GM18951 (cell line): ENCODE measurements around the gene FNIP1.
"Not testable (repeated sequence)": the region's sequence is repeated elsewhere in the genome, so short reads cannot be mapped to it uniquely, and the experiment has no call there.

Experiments used
- POLR2A ChIP-seq: IDR thresholded peaks from 4 replicates; pipeline ENCODE4 v1.6.1; 2011; ENCODE audit warnings: mild to moderate bottlenecking; ENCODE audit not compliant: insufficient read length, insufficient read depth; ENCODE audit errors: extremely low read depth
- in situ Hi-C: fragments of 300-500 bp; cut with MboI; formaldehyde crosslinking; loops from one replicate; pipeline ENCODE4 v1.12.0; 2022; ENCODE audit warnings: low sequenced_read_pairs, mixed read lengths, inconsistent platforms; ENCODE audit not compliant: unreplicated experiment

Gene FNIP1

DNA sequence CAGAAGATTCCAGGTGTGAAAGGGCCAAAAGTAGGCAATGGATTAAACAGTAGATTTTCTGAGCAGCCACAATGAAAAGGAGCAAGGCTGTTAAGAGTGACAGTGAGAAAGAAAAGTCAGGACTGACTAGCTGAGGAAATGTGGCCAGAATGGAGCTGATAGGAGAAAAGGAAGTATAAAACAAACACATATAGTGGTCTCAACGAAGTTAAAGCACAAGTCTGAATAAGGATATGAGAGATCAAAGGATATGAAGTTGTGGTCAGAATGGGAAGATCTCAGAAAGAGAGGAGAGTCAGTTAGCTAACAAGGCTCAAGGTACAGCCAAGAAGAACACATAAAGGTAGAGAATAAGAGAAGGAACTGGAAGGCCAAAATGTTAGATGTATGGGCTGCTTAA lies 39.9 kb downstream of the FNIP1 start:
- in situ Hi-C loops: no loop called here
- TF ChIP-seq POLR2A: no peak

DNA sequence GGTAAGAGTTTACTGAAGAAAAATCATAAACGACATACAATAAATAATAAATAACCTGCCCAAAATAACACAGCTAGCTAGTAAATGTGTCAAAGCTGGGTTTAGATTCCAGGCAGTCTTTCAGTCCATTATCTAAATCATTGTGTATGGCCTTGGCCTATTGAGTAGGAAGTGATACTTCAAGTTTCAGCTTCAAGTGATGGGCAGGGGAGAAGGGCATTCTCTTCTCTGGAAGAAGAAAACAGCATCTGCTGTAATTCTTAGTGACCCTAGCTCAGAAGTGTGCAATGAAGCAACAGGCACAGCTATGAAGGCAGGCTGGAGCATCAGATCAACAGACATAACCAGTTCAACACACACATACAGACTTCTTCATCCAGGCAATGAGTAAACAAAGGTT lies 42.5 kb downstream of the FNIP1 start:
- in situ Hi-C loops: no loop called here
- TF ChIP-seq POLR2A: no peak

DNA sequence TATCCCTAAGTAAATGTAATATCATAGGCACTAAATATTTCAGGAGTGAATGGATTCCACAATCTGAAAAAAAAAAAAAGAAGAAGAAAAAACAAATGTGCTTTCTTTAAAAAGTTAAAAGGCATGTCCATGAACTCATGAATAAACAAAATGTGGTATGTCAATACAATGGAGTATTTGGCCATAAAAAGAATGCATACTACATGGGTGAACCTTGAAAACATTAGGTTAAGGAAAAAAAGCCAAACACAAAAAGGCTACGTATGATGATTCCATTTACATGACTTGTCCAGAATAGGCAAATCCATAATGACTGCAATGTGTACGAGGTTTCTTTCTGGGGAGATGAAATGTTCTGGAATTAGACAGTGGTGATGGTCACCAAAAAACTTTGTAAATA lies 45.3 kb downstream of the FNIP1 start:
- no peak for TF ChIP-seq POLR2A
- in situ Hi-C loops: no loop called here

GRCh38 chr5:131749723-131750470 lies 46.9 kb downstream of the FNIP1 start:
- in situ Hi-C loops: no loop called here
- TF ChIP-seq POLR2A: no peak

- in situ Hi-C loops: no loop called here
- no peak for TF ChIP-seq POLR2A
Observed at GRCh38 chr5:131749138-131749537, 47.7 kb downstream of the FNIP1 start.

DNA sequence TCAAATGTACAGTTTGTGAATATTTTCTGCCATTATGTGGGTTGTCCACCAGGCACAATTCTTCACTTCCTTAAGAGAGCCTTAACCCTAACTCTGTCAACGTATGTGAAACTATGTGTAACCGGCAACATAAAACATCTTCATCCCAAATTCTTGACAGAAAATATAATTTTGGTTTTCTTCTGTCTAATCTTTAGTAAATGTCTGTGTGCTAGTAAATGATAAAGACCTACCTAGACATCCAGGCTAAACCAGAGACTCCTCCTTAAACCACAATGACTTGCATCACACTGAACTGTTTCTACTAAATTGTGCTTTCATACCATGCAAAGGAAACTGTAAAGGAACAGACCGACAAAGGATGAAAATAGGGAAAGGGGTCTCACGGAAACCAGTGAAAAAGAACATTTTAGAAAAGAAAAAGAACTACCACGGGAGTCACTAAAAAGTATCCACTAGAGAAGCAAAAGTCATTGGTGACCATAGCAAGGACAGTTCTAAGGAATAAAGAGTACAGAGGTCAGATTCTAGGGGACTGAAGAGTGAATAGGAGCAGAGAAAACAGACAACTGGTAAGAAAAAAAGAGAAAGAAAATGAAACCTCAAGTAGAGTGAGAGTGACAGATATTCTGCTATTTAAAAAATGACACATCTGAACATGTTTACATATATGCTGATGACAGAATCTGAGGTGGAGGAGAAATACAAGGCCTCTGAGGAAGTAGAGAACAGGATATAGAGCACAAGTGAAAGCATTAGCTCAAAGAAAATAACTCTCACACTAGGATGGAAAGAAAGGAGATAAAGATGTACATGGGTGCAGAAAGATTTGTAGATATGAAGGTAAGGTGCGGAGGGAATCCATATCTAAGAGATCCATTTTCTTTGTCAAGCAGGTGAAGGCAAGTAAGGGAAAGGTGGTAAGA lies 49.4 kb downstream of the FNIP1 start:
- in situ Hi-C loops: no loop called here
- TF ChIP-seq POLR2A: no peak

DNA sequence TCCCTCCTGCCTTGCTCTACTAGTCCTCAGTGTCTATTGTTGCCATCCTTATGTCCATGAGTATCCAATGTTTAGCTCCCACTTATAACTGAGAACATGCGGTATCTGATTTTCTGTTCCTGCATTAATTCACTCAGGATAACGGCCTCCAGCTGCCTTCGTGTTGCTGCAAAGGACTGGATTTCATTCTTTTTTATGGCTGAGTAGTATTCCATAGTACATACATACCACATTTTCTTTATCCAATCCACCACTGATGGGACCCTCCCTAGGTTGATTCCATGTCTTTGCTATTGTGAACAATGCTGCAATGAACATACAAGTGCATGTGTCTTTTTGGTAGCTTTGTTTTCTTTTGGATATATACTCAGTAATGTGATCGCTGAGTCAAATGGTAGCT lies 50.4 kb downstream of the FNIP1 start:
- TF ChIP-seq POLR2A: no peak
- in situ Hi-C loops: no loop called here

DNA sequence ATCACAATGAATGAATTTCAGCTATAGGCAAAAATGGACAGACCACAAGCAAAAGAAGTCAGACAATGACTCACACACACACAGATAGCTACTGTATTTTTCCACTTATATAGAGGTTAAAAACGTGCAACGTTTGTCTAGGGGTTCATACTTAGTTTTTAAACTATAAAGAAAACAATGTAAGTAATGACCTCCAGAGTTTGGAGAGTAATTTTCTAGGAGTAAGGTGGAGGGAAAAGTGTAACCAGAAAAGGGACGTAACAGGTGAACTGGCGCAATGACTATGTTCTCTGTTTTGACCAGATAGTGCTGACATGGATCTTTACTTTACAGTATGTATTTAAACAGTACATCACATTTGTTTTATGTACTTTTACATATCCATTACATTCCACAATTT lies 51.1 kb downstream of the FNIP1 start:
- TF ChIP-seq POLR2A: no peak
- in situ Hi-C loops: no loop called here

DNA sequence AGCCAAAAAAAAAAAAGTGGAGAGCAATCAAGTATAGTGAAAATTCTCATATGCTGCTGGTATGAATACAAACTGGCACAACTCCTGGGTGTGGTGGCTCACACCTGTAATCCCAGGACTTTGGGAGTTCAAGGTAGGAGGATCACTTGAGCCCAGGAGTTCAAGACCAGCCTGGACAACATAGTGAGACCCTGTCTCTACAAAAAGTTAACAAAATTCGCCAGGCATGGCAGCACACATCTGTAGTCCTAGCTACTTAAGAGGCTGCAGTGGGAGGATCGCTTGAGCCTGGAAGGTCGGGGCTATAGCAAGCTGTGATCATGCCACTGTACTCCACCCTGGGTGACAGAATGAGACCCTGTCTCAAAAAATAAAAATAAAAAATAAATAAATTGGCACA lies 51.7 kb downstream of the FNIP1 start:
- no peak for TF ChIP-seq POLR2A
- in situ Hi-C loops: no loop called here

GRCh38 chr5:131740477-131740876 lies 56.3 kb downstream of the FNIP1 start:
- in situ Hi-C loops: no loop called here
- no peak for TF ChIP-seq POLR2A

DNA sequence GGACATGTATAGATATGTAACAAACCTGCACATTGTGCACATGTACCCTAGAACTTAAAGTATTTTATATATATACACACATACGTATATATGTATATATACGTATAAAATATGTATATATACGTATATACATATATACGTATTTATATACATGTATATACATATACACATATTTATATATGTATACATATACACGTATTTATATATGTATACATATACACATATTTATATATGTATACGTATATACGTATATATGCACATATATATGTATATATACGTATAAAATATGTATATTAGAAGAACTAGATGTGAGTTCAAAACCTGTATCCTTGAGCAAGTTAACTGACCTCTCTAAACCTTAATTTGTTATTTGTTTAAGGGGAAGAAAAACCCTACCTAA lies 61.4 kb downstream of the FNIP1 start:
- in situ Hi-C loops: no loop called here
- TF ChIP-seq POLR2A: no peak

GRCh38 chr5:131734939-131735338 lies 61.9 kb downstream of the FNIP1 start:
- in situ Hi-C loops: not testable (repeated sequence)

DNA sequence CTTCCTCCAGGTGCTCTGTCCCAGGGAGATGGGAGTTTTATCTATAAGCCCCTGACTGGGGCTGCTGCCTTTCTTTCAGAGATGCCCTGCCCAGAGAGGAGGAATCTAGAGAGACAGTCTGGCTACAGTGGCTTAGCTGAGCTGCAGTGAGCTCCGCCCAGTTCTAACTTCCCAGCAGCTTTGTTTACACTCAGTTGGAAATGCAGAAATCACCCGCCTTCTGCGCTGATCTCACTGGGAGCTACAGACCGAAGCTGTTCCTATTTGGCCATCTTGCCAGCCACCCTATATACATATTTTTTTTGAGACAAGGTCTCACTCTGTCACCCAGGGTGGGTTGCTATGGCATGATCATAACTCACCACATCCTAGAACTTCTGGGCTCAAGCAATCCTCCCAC lies 67.5 kb downstream of the FNIP1 start:
- in situ Hi-C loops: not testable (repeated sequence)

DNA sequence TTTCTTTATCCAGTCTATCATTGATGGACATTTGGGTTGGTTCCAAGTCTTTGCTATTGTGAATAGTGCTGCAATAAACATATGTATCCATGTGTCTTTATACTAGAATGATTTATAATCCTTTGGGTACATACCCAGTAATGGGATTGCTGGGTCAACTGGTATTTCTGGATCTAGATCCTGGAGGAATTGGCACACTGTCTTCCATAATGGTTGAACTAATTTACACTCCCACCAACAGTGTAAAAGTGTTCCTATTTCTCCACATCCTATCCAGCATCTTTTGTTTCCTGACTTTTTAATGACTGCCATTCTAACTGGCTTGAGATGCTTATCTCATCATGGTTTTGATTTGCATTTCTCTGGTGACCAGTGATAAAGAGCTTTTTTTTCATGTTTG lies 72.7 kb downstream of the FNIP1 start:
- in situ Hi-C loops: not testable (repeated sequence)
